HepG2 (cell line): Measurements from ENCODE around the gene MYL3. TPM values are rescaled to one million over a fixed set of nuclear protein-coding genes. Genes with fewer than 3 reads are reported as not detected.

Source experiments
- ATAC-seq: fragments of 200-7000 bp; cut with Tn5 transposase; 3 replicates; pipeline ENCODE4 v1.9.1; 2020; ENCODE audit warnings: mild to moderate bottlenecking, moderate library complexity
- BruUV-seq: library from RNA; stranded (reverse); fragments of 400-500 nt; replicated peaks from 2 replicates; lab custom pipeline; 2021; lab: Mats Ljungman, UMichigan
- CTCF ChIA-PET: fragments of 300-600 bp; formaldehyde crosslinking; extraction: SDS; loops from one replicate; lab custom pipeline; 2021; ENCODE audit warnings: low total read pairs, inconsistent platforms, low intra/inter-chr PET ratio; lab: Yijun Ruan, JAX
- POLR2A ChIA-PET: fragments of 350-600 bp; sonication (Branson Sonifier 250); formaldehyde crosslinking; loops from one replicate; lab custom pipeline; 2020; ENCODE audit warnings: antibody characterized with exemption, inconsistent platforms; lab: Yijun Ruan, JAX
- DNase-seq: peaks from one replicate; pipeline ENCODE4 v3.0.0-alpha.2; 2015; ENCODE audit warnings: low spot score
- FAIRE-seq: peaks from 3 replicates; lab custom pipeline; 2011; peaks lifted over from hg19 to GRCh38; lab: Jason Lieb, UNC
- H2AFZ ChIP-seq: one replicate; pipeline ENCODE4 v1.6.1; 2011; ENCODE audit warnings: low read length, inconsistent platforms
- H3K27ac ChIP-seq: fragments of 300-600 bp; 3 replicates; pipeline ENCODE4 v1.8.0; 2011; ENCODE audit warnings: mixed run types, mild to moderate bottlenecking, mixed read lengths, low read length, inconsistent platforms; ENCODE audit not compliant: insufficient read depth; ENCODE audit errors: extremely low read length
- H3K27me3 ChIP-seq, 2 experiments: fragments of 200-600 bp in 1 of 2; 2 replicates in 1 of 2; 3 replicates in 1 of 2; pipeline versions ENCODE4 v1.6.0 to v1.8.0; 2011; ENCODE audit warnings: low read length in 2 of 2, mild to moderate bottlenecking in 2 of 2, moderate library complexity in 2 of 2, inconsistent platforms in 1 of 2; ENCODE audit not compliant: insufficient read depth in 2 of 2, control insufficient read depth in 1 of 2
- H3K36me3 ChIP-seq, 2 experiments: fragments of 200-600 bp in 1 of 2; replicated peaks in 1 of 2; 2 replicates in 1 of 2; 3 replicates in 1 of 2; pipeline versions ENCODE4 v1.5.1 to v1.8.0; 2011; ENCODE audit warnings: low read length in 2 of 2, inconsistent platforms in 1 of 2; ENCODE audit not compliant: insufficient read depth in 2 of 2, control insufficient read depth in 1 of 2
- H3K4me1 ChIP-seq: 2 replicates; pipeline ENCODE4 v1.5.1; 2012; ENCODE audit warnings: low read length, inconsistent platforms; ENCODE audit not compliant: insufficient read depth
- H3K4me2 ChIP-seq: 2 replicates; pipeline ENCODE4 v1.6.0; 2011; ENCODE audit warnings: low read depth, low read length, inconsistent platforms
- H3K4me3 ChIP-seq, 3 experiments: fragments of 200-600 bp in 1 of 3; sonication (generic), shearing (Covaris generic) in 1 of 3; replicated peaks in 1 of 3; 2 replicates each; pipeline ENCODE4 v1.5.1; 2011 to 2016; ENCODE audit warnings: low read length in 3 of 3, inconsistent platforms in 2 of 3, low read depth in 2 of 3, mild to moderate bottlenecking in 2 of 3, control low read depth in 1 of 3, mixed read lengths in 1 of 3; ENCODE audit not compliant: insufficient read depth in 1 of 3
- H3K79me2 ChIP-seq: one replicate; pipeline ENCODE4 v1.6.1; 2011; ENCODE audit warnings: low read length, inconsistent platforms; ENCODE audit not compliant: insufficient read depth
- H3K9ac ChIP-seq: 2 replicates; pipeline ENCODE4 v1.6.0; 2011; ENCODE audit warnings: mild to moderate bottlenecking, low read depth, low read length, inconsistent platforms; ENCODE audit not compliant: insufficient read depth
- H3K9me3 ChIP-seq: 2 replicates; pipeline ENCODE4 v1.5.1; 2012; ENCODE audit warnings: mild to moderate bottlenecking, low read length
- H4K20me1 ChIP-seq: 2 replicates; pipeline ENCODE4 v1.6.0; 2011; ENCODE audit warnings: inconsistent platforms, mild to moderate bottlenecking, low read length, moderate library complexity; ENCODE audit not compliant: insufficient read depth
- CERS6 ChIP-seq: sonication (generic); formaldehyde crosslinking; IDR thresholded peaks from 2 replicates; pipeline ENCODE4 v1.5.0; 2020; ENCODE audit warnings: missing genetic modification reagents
- TERF1 ChIP-seq: sonication (generic); formaldehyde crosslinking; IDR thresholded peaks from 2 replicates; pipeline ENCODE4 v1.8.0; 2022; ENCODE audit warnings: mild to moderate bottlenecking, missing genetic modification reagents, moderate library complexity
- U2AF1 ChIP-seq: fragments of 200-400 bp; formaldehyde crosslinking; optimal IDR thresholded peaks from 2 replicates; pipeline ENCODE3; 2017; ENCODE audit warnings: mild to moderate bottlenecking, low read depth, low read length
- ZNF235 ChIP-seq: sonication (generic); formaldehyde crosslinking; IDR thresholded peaks from 2 replicates; pipeline ENCODE4 v1.8.1; 2023; ENCODE audit warnings: mild to moderate bottlenecking, missing genetic modification reagents, borderline replicate concordance
- ZNF367 ChIP-seq: sonication (generic); formaldehyde crosslinking; IDR thresholded peaks from 2 replicates; pipeline ENCODE4 v1.4.0; 2020; ENCODE audit warnings: missing genetic modification reagents, borderline replicate concordance
- ZNF629 ChIP-seq: sonication (generic); formaldehyde crosslinking; conservative IDR thresholded peaks from 2 replicates; pipeline ENCODE4 v1.5.0; 2020; ENCODE audit warnings: missing genetic modification reagents
- WGBS: methylation state at CpG from one replicate; pipeline ENCODE4 v1.1.6; 2017; ENCODE audit warnings: low lambda C conversion rate; 5-methylcytosine and 5-hydroxymethylcytosine counted together
- in situ Hi-C: cut with HindIII; loops from 2 replicates; pipeline ENCODE4 v1.10.0; 2017; ENCODE audit warnings: low pct_unique_long_range_greater_than_20kb; ENCODE audit not compliant: extremely low pct_ligation_motif_present
- intact Hi-C: fragments of 100-400 bp; cut with micrococcal nuclease; formaldehyde crosslinking; loops from one replicate; pipeline ENCODE4 v1.10.0; 2022; ENCODE audit not compliant: unreplicated experiment
- polyA plus RNA-seq, 8 experiments: library from polyadenylated mRNA; depleted of rRNA in 3 of 8; stranded (reverse) in 7 of 8; unstranded in 1 of 8; fragments of >200 nt; fragmentation: Illumina TruSeq in 4 of 8; extraction: Trizol in 4 of 8; gene quantifications; 2 replicates each; pipeline versions ENCODE4 v1.2.1 to v1.2.3, GENCODE V29; 2011 to 2016; ENCODE audit warnings: low read depth in 4 of 8, missing spikeins in 1 of 8, mixed read lengths in 1 of 8; ENCODE audit not compliant: insufficient read depth in 1 of 8
- total RNA-seq, 5 experiments: library from RNA; depleted of rRNA; stranded (reverse); fragments of >200 nt; fragmentation: Illumina TruSeq; extraction: Trizol; gene quantifications; 2 replicates each; pipeline ENCODE4 v1.2.3, GENCODE V29; 2016; ENCODE audit warnings: low read depth in 1 of 5

Gene MYL3
- total and polyA plus RNA-seq, 2 of the 13 experiments (the other 11 are each of a cell fraction or from before 2014, with no cell fraction given): not detected

- Histone ChIP-seq H3K27ac (no peak overlapping the region), H3K4me3 (no peak overlapping the region), H3K9me3 (no peaks in the 10 kb centered on the region; the same call in 1 of the 2 replicates), H3K27me3 (peaks cover 0 to 8% of the 10 kb centered on the region in 2 experiments; a peak in 2 of 5 replicates), H2AFZ (no peak overlapping the region), H3K79me2 (no peaks in the 10 kb centered on the region), H4K20me1 (no peaks in the 10 kb centered on the region), H3K4me1 (peaks cover 17% of the 10 kb centered on the region), H3K4me2 (no peak overlapping the region), H3K9ac (no peak overlapping the region), H3K36me3 (no peaks in the 10 kb centered on the region)
- DNase-seq (no peak), ATAC-seq (no peak), FAIRE-seq (no peak)
- ChIA-PET CTCF (no interaction called here), POLR2A (no interaction called here)
- in situ Hi-C loops (no loop called here), intact Hi-C loops (no loop called here)
- WGBS: 45% methylated on average over 5 of the region's 9 CpGs
- no peak for TF ChIP-seq TERF1 (CRISPR knock-in tag)
- no peak for TF ChIP-seq ZNF235 (CRISPR knock-in tag)
- TF ChIP-seq ZNF367 (CRISPR knock-in tag): no peak
- no peak for TF ChIP-seq CERS6 (CRISPR knock-in tag)
- no peak for TF ChIP-seq U2AF1
- TF ChIP-seq ZNF629: no peak
- BruUV-seq: no TSS peak
Measured at GRCh38 chr3:46846624-46847542, 16.4 kb downstream of the MYL3 start.
